ENCODE measurements around the gene SLMAP.

SLMAP gene

DNA sequence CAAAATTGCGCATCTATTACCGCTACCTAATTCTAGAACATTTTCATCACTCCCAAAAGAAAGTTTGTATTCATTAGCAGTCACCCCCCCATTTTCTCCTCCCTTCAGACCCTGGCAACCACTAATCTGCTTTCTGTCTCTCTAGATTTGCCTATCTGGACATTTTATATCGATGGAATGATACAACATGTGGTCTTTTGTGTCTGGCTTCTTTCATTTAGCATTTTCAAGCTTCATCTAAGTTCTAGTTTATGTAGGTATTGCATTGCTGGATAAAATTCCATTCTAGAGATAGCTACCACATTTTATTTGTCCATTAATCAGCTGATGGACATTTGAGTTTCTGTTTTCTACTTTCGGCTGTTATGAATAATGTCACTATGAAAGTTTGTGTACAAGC is 38.4 kb downstream of the SLMAP start:
- Histone ChIP-seq H3K4me2 (ENCODE audit: low read depth, low read length) (no peak overlapping the region), H3K9me3 (replicated peaks; ENCODE audit: insufficient read depth, low read length) (no peaks in the 10 kb centered on the region), H3K4me1 (ENCODE audit: low read length) (no peaks in the 10 kb centered on the region), H3K9ac (ENCODE audit: low read length) (no peak overlapping the region), H3K36me3 (replicated peaks; ENCODE audit: insufficient read depth, low read length) (no peaks in the 10 kb centered on the region), H2AFZ (ENCODE audit: low read length) (no peak overlapping the region), H3K79me2 (ENCODE audit: low read length) (peaks cover 86% of the 10 kb centered on the region), H3K27ac (ENCODE audit: low read length) (no peak overlapping the region), H3K4me3 (ENCODE audit: low read length) (no peak overlapping the region), H3K9me2 (replicated peaks; ENCODE audit: insufficient read depth, low read length) (no peaks in the 10 kb centered on the region), H4K20me1 (ENCODE audit: insufficient read depth, low read length) (no peaks in the 10 kb centered on the region), H3K27me3 (replicated peaks; ENCODE audit: insufficient read depth, low read length) (no peaks in the 10 kb centered on the region), H3F3A (ENCODE audit: insufficient read depth, low read length) (no peaks in the 10 kb centered on the region)
- TF ChIP-seq EZH2 (optimal IDR thresholded peaks at IDR 0.05; ENCODE audit: low read depth, low read length), result no peak
- TF ChIP-seq CTCF (IDR thresholded peaks at IDR 0.05; ENCODE audit: low read length), result no peak
- no peak for TF ChIP-seq EZH2phosphoT487 (IDR thresholded peaks at IDR 0.05; ENCODE audit: low read length)
- DNase-seq, result no peak

DNA sequence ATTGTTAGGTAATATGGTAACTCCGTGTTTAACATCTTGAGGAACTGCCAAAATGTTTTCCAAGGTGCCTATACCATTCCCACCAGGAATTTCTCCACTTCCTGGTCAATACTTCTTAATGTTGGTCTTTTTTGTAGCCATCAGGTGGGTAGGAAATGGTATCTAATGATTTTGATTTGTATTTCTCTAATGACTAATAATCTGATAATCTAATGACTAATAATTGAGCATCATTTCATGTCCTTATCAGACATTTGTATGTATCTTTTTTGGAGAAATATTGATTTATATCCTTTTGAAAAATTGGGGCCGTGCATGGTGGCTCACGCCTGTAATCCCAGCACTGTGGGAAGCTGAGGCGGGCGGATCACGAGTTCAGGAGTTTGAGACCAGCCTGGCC is 38.8 kb downstream of the SLMAP start:
- H4K20me1 ChIP-seq (ENCODE audit: insufficient read depth, low read length), result no peaks in the 10 kb centered on the region
- no peaks in the 10 kb centered on the region for H3F3A ChIP-seq (ENCODE audit: insufficient read depth, low read length)
- H3K9me2 ChIP-seq (replicated peaks; ENCODE audit: insufficient read depth, low read length), result no peaks in the 10 kb centered on the region
- no peaks in the 10 kb centered on the region for H3K27me3 ChIP-seq (replicated peaks; ENCODE audit: insufficient read depth, low read length)
- H3K79me2 ChIP-seq (ENCODE audit: low read length), result peaks cover 88% of the 10 kb centered on the region
- TF ChIP-seq EZH2 (optimal IDR thresholded peaks at IDR 0.05; ENCODE audit: low read depth, low read length), result no peak
- no peak for TF ChIP-seq CTCF (IDR thresholded peaks at IDR 0.05; ENCODE audit: low read length)
- TF ChIP-seq EZH2phosphoT487 (IDR thresholded peaks at IDR 0.05; ENCODE audit: low read length), result no peak
- no peaks in the 10 kb centered on the region for H3K4me1 ChIP-seq (ENCODE audit: low read length)
- H3K4me3 ChIP-seq (ENCODE audit: low read length), result no peak overlapping the region
- H3K36me3 ChIP-seq (replicated peaks; ENCODE audit: insufficient read depth, low read length), result no peaks in the 10 kb centered on the region
- H2AFZ ChIP-seq (ENCODE audit: low read length), result no peak overlapping the region
- H3K9me3 ChIP-seq (replicated peaks; ENCODE audit: insufficient read depth, low read length), result no peaks in the 10 kb centered on the region
- H3K4me2 ChIP-seq (ENCODE audit: low read depth, low read length), result no peak overlapping the region
- DNase-seq, result no peak
- no peak overlapping the region for H3K9ac ChIP-seq (ENCODE audit: low read length)
- no peak overlapping the region for H3K27ac ChIP-seq (ENCODE audit: low read length)

DNA sequence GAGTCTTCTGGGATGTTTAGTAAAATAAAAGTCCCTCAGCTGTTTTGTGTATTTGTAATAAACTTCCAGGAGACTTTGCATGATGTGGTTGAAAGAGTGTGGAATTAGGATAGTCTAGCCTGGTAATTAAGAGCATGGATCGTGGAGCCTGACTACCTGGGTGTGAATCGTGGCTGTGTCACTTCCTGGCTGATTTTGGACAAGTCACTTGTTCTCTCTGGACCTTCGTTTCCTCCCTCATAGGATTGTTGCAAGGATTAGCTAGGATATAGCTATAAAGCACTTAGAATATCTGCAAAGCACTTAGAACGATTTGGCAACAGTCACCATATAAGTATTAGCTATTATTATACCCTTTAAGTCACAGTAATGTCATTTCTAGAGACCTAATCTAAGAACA is 40.2 kb downstream of the SLMAP start:
- Histone ChIP-seq H3K9ac (ENCODE audit: low read length) (no peak overlapping the region), H3K4me1 (ENCODE audit: low read length) (no peaks in the 10 kb centered on the region), H4K20me1 (ENCODE audit: insufficient read depth, low read length) (no peaks in the 10 kb centered on the region), H3K27me3 (replicated peaks; ENCODE audit: insufficient read depth, low read length) (no peaks in the 10 kb centered on the region), H3K4me3 (ENCODE audit: low read length) (no peak overlapping the region), H3K79me2 (ENCODE audit: low read length) (peaks cover 89% of the 10 kb centered on the region), H3K9me2 (replicated peaks; ENCODE audit: insufficient read depth, low read length) (no peaks in the 10 kb centered on the region), H3F3A (ENCODE audit: insufficient read depth, low read length) (no peaks in the 10 kb centered on the region), H3K36me3 (replicated peaks; ENCODE audit: insufficient read depth, low read length) (no peaks in the 10 kb centered on the region), H3K27ac (ENCODE audit: low read length) (no peak overlapping the region), H3K4me2 (ENCODE audit: low read depth, low read length) (no peak overlapping the region), H3K9me3 (replicated peaks; ENCODE audit: insufficient read depth, low read length) (no peaks in the 10 kb centered on the region), H2AFZ (ENCODE audit: low read length) (no peak overlapping the region)
- DNase-seq, result no peak
- TF ChIP-seq EZH2phosphoT487 (IDR thresholded peaks at IDR 0.05; ENCODE audit: low read length) (no peak), EZH2 (optimal IDR thresholded peaks at IDR 0.05; ENCODE audit: low read depth, low read length) (no peak), CTCF (IDR thresholded peaks at IDR 0.05; ENCODE audit: low read length) (no peak)

All from MM.1S (cell line).